ENCODE data around the gene ATG16L2.

GRCh38 chr11:72770799-72771198 lies 43.4 kb upstream of the ATG16L2 start:
- TF ChIP-seq REST (IDR thresholded peaks at IDR 0.05) (no peak), YY1 (IDR thresholded peaks at IDR 0.05) (no peak), RAD21 (IDR thresholded peaks at IDR 0.05) (no peak), SP1 (IDR thresholded peaks at IDR 0.05) (no peak), MAX (IDR thresholded peaks at IDR 0.05) (no peak), ATF3 (IDR thresholded peaks at IDR 0.05) (no peak), FOXA1 (IDR thresholded peaks at IDR 0.05) (no peak), JUND (IDR thresholded peaks at IDR 0.05) (no peak), RXRA (IDR thresholded peaks at IDR 0.05) (no peak), ZBTB33 (IDR thresholded peaks at IDR 0.05) (no peak)
- TF ChIP-seq, protein P1, sequence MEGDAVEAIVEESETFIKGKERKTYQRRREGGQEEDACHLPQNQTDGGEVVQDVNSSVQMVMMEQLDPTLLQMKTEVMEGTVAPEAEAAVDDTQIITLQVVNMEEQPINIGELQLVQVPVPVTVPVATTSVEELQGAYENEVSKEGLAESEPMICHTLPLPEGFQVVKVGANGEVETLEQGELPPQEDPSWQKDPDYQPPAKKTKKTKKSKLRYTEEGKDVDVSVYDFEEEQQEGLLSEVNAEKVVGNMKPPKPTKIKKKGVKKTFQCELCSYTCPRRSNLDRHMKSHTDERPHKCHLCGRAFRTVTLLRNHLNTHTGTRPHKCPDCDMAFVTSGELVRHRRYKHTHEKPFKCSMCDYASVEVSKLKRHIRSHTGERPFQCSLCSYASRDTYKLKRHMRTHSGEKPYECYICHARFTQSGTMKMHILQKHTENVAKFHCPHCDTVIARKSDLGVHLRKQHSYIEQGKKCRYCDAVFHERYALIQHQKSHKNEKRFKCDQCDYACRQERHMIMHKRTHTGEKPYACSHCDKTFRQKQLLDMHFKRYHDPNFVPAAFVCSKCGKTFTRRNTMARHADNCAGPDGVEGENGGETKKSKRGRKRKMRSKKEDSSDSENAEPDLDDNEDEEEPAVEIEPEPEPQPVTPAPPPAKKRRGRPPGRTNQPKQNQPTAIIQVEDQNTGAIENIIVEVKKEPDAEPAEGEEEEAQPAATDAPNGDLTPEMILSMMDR (IDR thresholded peaks at IDR 0.05; ENCODE audit: low read depth, low read length, missing input control), result no peak

Measured in liver (tissue), 3 donors.